ENCODE data around the gene HS1BP3. TPM values are rescaled to one million over a fixed set of nuclear protein-coding genes. Genes with fewer than 3 reads are reported as not detected.

The HS1BP3 gene
- total RNA-seq, 1 donor from 2014 or later = 20.1 TPM

DNA sequence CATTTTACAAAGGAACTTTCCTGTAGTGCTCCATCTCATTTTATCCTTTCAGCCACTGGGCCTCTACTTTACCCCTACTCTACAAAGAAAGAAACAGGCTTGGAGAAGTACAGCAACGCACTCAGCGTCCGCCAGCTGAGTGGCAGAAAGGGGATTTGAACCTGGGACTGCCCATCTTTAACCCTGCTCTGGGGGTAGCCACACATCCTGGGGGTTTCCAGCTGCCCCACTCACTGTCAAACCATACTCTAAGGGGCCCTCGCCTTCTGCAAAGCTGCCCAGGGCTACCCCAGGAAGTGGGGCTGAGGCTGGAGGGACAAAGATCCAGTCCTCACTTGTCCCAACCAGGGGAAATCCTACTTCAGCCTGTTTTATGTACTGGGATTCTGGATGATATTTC, 17.9 kb downstream of the HS1BP3 start:
- DNase-seq (ENCODE audit: low spot score) (no peak), ATAC-seq (no peak)

DNA sequence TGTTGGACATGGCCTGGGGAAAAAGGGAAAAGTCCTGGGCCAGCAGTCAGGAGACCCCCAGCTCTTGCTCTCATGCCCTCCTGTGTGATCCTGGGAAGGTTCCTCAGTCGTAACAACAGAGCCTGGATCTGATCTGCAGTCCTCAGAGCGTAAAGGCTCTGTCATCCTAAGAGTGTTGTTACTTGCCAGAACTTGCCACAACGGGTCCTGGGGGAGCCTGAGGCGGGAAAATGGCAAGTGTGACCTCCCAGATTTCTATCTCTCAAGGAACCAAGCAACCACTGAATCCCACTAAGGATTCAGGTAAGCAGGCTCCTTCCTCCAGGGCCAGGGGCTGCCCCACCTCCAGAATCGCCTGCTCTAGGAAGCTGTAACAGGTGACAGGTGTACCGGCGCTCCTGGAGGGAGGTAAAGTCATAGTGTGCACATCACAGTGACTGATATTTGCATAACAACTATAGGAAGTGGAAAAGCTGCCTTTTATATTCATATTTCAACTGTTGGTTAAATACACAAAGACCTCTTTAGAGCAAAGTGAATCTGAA, 18.4 kb downstream of the HS1BP3 start:
- no peak for ATAC-seq

DNA sequence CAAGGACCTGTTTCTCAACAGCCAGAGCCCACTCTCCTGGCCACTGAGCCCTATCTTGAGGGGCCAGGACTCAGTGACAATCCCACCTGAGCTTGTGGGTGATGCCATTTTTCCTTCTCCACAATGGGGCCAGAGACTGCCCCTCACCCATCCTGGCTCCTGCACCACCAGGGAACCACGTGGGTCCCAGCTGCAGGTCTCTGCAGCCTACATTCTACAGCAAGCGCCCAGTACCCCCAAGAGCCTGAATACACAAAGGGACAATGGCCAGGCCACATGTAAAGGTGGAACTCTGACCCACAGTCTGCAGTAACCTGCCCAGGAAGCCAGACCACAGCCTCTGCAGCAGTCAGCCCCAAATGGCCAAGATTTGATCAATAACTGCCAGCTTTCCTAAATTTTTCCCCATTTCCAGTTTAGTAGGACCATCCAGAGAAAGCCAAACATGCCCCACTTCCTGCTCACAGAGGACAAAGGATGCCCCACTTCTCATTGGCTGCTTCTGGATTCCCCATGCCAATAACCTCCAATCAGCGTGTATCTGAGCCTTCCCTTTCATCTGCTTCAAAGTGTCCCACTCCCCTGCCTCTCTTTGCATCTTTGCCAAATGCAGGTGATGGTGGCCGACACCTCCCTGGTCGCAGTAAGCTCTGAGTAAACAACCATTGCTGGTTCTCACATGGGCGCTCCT, 19.1 kb downstream of the HS1BP3 start:
- ATAC-seq (no peak), DNase-seq (ENCODE audit: low spot score) (no peak)

More for the DNA sequence above, 18.4 kb downstream of the HS1BP3 start:
- no peak for DNase-seq (ENCODE audit: low spot score)

DNA sequence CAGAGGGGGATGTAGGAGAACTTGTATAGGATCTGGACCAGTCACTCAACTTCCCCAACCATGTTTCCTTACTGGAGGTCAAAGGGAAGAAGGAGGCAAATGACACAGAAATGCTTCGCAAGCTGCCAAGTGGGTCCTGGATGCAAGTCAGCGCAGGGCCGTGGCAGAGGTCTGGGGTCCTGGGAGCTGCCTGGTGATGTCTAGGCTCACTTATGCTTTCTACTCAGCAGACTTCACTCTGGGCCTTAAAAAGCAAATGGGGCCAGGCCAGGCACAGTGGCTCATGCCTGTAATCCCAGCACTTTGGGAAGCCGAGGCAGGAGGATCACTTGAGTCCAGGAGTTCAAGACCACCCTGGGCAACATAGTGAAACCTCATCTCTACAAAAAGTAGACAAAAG, 19.9 kb downstream of the HS1BP3 start:
- DNase-seq (ENCODE audit: low spot score) = no peak
- ATAC-seq = no peak

DNA sequence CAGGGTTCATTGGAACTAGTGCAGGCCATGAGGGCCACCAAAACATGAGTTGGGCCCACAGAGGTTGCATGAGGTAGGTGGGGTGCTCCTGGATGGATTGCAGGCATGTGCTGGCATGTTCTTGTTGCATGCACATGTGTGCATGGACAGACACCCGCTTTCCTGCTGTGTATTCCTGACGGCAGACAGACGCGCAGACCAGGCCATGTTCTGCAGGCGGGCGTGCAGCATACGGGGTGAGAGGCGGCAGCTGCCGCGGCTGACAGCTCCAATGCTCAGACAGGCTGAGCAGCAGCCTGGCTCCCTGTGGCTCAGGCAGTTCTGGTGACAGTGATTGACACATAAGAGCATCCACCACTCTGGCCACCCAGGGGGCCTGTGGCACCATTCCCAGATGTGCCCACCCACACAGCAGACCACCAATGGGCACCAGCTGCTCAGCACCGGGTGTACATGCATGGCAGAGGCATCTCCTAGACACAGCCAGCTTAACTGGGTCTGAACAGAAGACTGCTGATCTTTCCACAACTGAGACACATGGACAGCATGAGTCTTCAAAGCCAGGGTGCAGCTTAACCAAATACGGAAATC, 21.2 kb downstream of the HS1BP3 start:
- DNase-seq (ENCODE audit: low spot score) = no peak
- no peak for ATAC-seq

DNA sequence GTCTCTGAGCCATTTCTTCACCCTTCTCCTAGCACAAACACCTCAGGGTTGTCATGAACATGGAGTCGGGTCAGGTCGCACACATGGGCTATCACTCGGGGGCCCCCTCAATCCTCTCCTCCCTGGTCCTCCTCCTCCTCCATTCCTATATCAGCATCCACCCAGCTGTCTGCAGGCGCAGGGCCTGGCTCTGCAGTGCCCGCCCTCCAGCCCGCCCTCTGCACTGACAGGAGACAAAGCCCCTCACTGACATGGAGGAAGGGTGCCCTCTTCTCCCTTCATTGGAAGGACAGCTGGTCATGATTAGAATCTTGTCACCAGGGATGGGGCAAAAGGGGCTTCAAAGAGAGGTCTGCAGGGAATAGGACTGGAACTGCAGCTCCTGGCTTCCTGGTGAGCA, 21.7 kb downstream of the HS1BP3 start:
- DNase-seq (ENCODE audit: low spot score) = no peak
- ATAC-seq = no peak

DNA sequence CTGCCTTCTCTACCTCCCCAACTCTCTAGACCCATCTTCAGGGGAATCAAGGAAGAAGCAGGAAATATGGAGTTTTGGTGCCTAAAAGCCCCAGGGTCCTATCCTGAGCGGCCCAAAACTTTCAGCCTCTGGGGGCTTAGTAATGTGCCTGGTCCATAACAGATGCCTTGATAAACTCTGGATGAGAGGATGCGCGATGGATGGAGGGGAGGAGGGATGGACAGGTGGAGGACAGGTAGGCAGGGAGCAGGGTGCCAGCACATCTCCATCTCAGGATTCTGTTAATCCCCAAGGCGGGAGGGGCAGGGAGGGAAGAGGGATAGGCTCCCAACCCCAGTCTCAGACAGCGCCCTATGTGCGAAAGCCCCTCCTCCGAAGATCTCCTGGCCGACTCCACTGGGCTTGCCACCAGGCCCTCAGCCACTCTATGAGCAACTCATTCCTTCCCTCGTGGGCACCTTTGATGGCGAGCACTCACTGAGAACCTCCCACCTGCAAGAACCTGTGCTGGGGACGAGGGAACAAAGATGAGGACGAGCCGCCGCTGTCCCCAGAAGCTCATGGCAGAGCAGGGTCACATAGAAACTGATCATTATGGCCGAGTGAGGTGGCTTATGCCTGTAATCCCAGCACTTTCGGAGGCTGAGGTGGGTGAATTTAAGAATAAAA, 23.1 kb downstream of the HS1BP3 start:
- no peak for ATAC-seq
- DNase-seq (ENCODE audit: low spot score) = no peak

DNA sequence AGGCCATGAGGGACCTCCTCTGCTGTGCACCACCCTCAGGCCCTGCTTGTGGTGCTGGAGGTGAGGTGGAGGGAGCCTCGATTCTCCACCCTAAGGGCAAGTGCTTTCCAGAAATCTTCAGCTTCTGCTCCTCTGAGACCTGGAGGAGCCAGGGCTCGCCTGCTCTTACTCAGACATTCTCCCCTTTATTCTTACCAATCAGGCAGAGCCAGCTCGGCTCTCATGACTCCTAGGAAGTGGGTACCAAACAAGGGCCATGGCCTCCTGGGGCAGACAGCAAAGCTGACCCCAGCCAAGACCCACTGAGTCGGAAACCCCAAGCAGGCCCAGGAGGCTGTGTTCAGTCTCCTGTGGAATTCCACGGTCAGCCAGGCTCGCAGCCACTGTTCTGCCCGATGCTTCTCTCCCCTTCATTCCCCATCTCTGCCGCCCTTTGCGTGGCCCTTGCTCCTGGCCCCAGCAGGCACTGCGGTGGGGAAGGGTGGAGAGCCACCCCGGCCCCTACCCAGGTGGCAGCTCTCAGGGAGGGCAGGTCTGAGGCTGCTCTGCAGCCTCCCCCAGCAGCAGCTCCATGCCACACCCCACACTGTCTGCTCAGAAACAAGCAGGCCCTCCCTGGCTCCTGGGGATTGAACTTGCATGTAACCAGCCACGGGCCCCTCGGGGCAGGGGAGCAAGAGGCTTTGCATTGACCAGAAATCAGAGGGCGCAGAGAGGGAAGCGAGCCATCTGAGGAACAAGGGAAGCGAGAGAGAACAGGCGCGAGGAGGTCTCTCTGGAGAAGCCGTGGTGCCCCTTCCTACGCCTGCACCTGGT, 24.0 kb downstream of the HS1BP3 start:
- ATAC-seq (no peak), DNase-seq (ENCODE audit: low spot score) (no peak)

DNA sequence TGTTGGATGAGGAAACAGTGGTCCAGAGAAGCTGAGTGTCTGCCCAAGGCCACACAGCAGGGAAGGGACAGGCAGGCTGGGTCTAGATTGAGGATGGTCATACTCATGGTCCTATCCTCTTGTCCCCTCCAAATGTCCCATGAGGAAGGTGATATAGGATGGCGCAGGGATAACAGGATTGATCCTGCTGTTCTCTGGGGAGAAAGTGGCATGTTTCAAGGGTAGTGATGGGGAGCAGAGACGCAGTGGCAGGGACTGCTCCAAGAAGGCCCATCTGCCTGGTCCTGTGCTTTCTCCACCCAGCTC, 24.6 kb downstream of the HS1BP3 start:
- DNase-seq (ENCODE audit: low spot score) = no peak
- ATAC-seq = no peak

DNA sequence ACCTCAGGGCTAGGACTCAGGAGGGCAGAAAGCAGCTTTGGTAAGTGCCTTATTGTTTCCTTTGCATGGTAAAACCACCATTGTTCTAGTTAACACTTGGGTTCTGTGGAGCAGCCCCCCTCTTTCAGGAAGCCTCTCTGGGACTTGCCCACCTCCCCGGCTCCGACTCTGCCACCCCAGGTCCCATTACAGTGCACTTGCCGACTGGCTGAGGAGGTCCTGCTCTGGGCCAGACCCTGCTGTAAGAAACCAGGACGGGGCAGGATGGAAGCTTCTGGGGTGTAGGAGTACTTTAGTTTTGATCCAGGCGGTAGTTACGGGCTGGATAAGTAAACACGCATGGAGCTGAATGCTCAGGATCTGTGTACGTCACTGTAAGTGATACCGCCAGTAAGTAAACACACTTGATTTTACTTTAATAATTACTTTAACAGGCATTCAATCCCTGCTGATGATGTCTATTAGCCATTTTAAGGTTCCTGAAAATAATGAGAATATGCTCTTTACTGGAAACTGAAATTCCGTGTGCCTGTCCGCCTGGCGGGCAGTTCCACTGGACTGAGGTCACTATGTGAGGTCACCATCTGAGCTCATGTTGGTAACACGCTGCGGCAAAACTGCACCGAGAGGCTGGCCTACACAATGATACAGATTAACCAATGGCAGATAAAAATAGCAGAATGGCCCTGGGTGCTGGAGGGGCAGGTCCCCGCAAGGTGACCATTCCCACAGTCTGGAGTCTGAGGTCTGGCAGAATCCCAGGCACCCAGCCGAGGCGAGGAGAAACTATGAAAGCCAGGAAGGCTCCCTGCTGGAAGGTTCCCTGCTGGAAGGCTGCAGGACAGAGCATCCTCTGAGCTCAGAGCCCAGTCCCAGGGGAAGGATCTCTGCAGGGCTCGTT, 25.2 kb downstream of the HS1BP3 start:
- no peak for DNase-seq (ENCODE audit: low spot score)
- ATAC-seq = peak; percentile 28

DNA sequence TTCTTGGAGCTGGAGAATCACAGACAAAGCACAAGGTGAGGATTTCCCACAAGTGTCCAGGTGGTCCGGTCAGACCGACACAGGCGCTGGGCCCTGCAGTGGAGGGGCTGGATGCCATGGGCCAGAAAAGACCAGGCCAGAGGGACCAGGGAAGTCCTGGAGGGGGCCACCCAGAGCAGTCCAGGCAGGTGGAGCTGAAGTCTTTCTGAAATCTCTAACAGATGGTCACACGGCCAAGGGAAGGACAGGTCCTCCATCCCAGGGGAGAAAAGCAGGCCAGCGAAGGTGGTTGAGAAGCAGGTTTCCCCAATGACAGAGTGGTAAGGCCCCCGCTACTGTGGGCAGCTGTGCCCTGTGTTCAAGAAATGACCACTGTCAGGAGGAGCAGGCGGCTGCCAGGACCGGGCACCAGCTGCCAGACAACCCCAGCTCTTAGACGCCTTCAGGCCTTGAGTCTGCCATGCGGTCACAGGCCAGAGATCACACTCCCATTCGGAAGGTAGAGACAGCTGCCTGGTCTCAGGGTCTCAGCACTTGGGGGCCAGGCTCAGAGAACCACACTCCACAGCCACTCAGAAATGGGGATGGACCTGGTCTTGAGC, 25.9 kb downstream of the HS1BP3 start:
- ATAC-seq = no peak

DNA sequence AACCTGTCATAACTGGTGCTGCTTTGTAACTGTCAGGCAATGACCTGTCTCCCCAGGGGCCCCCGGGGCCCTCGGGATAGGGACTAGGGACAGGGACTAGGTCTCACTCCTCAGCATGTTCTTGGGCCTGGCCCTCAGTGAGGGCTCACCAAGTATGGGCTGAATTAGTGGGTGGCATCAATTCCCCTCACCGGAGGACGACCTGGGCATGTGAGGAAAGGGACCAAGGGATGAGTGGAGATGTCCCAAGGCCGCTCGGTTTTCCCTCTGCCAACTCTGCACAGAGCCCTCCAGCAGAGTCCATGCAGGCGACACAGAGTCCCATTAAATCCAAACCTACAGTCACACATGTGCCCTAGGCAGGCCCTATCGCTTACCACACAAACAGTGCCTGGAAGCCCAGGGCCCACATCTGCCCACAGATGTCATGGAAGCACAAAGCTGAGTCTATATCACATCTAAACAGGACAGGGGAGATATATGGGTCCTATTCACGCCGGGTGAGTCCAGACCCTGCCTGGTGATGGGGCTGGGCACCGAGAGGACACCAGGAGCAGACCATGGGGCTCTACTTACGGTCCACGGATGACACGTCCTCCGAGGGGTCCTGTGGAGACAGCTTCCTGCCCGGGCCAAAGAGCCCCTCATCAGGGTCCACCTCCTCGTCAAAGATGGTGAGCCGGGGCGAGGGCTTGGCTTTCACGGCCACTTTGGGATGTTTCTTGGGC, 26.6 kb downstream of the HS1BP3 start:
- DNase-seq (ENCODE audit: low spot score) (no peak), ATAC-seq (no peak)

More for the DNA sequence above, 25.9 kb downstream of the HS1BP3 start:
- DNase-seq (ENCODE audit: low spot score) = no peak

DNA sequence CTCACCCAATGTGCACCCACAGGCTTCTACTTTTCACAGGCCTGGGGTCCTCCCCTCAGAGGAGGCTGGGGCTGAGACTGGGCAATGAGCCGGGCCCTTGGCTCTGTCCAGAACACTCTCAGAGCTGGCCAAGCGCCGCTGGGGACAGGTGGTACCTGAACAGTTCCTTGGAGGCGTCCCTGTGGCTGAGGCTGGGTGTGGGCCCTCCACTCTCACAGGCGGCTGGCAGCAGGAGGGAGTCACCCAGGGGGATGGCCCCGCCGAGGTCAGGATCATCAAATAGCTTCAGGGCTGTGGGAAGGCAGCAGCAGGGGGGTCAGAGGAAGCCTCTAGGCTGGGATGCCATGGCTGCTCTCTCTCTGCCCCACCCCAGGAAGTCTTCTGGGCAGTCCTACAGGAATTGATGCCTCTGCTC, 27.1 kb downstream of the HS1BP3 start:
- ATAC-seq (no peak), DNase-seq (ENCODE audit: low spot score) (no peak)

DNA sequence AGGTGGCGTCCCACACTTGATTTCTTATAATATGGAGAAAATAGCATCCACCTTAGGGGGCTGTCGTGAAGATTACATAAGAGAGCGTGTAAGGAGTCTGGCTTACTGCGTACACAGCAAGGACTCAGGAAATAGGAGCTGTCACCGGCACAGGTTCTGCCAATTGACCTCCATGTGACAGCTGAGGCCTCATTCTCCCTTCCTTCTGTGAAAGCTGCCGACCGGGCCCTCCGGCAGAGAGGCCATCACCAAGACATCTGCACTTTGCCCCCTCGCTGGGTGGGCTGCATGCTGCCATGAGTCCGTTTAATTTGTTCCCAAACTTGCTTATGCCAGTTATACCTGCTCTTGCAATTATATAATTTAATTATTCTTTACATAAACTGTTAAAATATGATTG, 27.7 kb downstream of the HS1BP3 start:
- DNase-seq (ENCODE audit: low spot score) (no peak), ATAC-seq (no peak)

DNA sequence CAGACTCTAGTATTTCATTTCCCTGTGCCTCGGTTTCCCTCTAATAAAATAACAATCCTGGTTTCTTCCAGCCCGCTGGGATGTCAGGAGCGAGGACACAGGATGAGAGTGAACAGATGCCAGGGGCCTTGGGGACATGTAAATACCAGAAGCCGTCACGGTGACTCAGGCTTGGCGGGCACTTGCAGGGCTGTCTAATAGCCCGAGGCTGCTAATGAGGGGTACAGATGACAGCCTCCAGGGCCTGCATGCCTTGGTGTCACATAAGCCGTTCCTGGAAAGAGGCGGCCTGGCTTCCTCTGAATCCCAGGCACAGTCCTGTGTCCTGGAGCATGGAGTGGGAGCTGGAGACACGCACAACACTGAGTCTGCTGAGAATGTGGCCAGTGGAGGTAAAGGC, 28.2 kb downstream of the HS1BP3 start:
- DNase-seq (ENCODE audit: low spot score) = no peak
- no peak for ATAC-seq

DNA sequence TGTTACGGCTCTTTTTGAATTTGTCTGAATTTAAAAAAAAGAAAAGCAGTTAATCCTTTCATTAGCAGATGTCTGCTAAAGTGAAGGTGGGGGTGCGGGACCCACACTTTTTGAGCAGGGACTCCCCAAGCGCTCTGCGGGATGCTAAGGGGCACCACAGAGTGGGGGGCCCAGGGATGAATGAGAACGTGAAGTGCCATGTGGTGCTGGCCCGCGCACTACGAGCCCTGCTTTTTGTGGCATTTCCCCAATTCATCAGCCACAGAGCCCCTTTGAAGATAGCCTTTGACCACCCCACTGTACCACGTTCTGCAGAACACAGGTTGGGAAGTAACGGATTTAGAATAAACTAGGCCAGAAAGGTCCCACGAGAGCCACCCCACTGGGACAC, 28.6 kb downstream of the HS1BP3 start:
- DNase-seq (ENCODE audit: low spot score) = no peak
- ATAC-seq = no peak

DNA sequence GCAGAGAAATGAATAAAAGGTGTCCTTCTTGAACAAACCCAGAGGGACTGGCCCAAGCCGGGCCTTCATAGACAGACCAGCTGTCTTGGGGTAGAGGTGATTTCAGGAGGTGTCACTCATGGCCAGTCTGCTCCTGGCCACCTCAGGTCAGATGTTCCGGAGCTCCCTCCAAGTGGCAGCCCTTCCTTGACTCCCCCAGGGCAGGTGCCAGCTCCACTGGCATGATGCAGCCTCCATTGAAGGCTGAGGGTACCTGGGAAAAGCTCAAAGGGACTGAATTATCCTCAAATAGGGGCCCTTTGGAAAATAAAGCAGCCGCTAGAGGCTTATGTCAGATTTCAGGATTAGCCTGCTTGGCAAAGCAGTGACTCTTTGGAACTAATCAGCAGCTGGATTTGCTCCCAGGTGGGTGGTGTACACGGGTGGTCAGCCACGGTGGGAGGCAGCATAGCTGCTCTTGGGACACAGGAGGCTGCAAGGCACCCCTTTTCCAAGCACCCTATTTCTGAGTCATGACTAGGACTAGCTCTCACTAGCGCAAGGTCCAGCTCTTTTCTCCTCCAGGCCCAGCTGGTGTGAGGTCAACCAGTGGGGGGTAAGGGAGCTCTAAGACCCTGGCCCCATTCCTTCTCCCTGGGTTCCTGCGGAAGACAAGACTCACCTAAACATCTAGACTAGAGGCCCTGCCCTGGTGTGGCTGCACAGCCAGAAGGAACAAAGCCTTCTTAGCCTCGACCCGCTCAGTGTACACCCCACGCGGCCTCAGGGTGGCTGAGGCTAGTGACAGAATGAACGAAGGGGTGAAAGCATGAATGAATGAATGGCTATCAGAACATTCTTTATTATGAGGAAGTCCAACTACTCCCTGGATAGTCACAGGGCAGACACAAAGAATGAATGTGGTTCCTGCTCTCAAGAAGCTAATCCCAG, 29.3 kb downstream of the HS1BP3 start:
- ATAC-seq = no peak
- no peak for DNase-seq (ENCODE audit: low spot score)

DNA sequence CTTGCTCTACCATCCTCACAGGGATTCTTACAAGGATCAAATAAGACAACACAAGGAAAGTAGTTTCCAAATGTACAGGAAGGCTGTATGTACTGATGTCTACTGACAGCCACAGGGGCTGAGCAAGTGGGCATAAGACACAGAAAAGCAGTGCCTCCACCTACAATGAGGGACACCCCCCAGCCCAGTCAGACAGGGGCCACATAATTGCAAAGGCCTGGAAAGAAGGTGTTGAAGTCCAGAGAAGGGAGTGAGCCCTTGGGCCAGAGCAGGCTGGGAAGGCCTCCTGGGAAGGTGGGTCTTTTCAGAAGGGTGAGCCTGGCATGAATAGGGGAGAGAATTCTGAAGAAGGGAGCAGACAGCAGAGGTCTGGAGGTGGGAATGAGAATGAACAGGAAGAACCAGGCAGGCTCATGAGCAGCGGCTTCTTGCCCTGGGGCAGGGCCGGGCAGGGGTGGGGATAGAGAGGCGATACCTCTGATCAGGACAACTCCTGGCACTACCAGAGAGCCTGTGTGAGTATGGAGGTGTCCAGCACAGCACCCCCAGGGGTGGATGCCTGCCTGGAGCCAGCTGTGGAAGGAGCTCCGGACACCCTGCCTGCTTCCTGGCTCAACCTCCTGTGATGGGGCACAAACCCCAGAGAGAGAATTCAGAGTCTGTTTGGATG, 30.1 kb downstream of the HS1BP3 start:
- ATAC-seq (no peak), DNase-seq (ENCODE audit: low spot score) (no peak)

All from left lobe of liver (tissue), 2 donors.